ENCODE measurements around the gene CCDC106.

Gene CCDC106

DNA sequence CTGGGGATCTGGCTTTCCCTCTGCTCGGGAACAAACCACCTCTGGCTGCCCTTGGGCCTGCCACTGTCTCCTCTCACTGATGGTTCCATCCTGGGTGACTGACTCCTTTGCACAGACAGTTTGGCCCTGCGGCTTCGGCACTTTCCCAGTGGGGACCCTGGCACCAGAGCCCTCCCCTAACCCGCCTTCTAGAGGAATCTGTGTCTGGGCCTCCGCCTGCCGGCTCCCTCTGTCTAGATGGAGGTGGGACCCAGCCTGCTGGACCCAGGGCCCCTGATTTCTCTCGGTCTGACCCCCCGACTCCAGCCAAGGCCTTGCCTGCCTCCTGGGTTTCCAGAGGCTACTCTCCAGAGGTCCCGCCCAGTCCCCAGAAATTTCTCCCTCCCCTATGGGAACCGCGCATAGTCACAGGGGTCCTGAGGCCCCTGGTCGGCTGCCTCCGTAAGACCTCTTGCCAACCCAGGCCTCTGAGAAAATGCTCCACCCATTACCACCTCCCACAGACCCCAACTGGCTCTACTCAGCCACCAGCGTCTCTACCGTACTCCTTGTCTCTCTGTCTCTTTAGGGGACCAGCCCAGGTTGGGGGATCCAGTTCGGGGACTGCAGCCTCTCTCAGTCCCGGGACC, 2.7 kb downstream of the CCDC106 start:
- TF ChIP-seq, protein P1, sequence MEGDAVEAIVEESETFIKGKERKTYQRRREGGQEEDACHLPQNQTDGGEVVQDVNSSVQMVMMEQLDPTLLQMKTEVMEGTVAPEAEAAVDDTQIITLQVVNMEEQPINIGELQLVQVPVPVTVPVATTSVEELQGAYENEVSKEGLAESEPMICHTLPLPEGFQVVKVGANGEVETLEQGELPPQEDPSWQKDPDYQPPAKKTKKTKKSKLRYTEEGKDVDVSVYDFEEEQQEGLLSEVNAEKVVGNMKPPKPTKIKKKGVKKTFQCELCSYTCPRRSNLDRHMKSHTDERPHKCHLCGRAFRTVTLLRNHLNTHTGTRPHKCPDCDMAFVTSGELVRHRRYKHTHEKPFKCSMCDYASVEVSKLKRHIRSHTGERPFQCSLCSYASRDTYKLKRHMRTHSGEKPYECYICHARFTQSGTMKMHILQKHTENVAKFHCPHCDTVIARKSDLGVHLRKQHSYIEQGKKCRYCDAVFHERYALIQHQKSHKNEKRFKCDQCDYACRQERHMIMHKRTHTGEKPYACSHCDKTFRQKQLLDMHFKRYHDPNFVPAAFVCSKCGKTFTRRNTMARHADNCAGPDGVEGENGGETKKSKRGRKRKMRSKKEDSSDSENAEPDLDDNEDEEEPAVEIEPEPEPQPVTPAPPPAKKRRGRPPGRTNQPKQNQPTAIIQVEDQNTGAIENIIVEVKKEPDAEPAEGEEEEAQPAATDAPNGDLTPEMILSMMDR (conservative IDR thresholded peaks at IDR 0.05; ENCODE audit: low read depth), result no peak
- ChIA-PET CTCF (interaction anchor here (0.7 kb wide), 1 partner anchor 947 kb away, joined by 3 read pairs; no protein-coding TSS in a partner anchor), POLR2A (ENCODE audit: low non-redundant PET) (no interaction called here)
- no peak for DNase-seq (ENCODE audit: low spot score)
- peak overlapping the region; percentile 96 for H3K27ac ChIP-seq

DNA sequence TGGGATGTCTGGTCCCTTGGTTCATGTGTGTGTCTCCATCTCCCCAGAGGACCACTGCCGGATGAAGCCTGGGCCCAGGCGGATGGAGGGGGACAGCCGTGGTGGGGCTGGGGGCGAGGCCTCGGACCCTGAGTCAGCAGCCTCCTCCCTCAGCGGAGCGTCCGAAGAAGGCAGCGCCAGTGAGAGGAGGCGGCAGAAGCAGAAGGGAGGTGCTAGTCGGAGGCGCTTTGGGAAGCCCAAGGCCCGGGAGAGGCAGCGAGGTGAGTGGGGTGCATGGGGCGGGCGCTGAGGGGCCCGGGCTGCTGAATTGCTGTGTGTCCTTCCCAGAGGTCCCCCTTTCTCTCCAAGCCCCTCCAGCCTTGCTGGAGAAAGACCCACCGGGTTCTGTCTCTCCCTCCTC, 3.2 kb downstream of the CCDC106 start:
- ChIA-PET POLR2A (ENCODE audit: low non-redundant PET) (no interaction called here), CTCF (no interaction called here)
- TF ChIP-seq, protein P1 (conservative IDR thresholded peaks at IDR 0.05; ENCODE audit: low read depth), result no peak
- peak overlapping the region; percentile 96 for H3K27ac ChIP-seq
- DNase-seq (ENCODE audit: low spot score), result no peak

DNA sequence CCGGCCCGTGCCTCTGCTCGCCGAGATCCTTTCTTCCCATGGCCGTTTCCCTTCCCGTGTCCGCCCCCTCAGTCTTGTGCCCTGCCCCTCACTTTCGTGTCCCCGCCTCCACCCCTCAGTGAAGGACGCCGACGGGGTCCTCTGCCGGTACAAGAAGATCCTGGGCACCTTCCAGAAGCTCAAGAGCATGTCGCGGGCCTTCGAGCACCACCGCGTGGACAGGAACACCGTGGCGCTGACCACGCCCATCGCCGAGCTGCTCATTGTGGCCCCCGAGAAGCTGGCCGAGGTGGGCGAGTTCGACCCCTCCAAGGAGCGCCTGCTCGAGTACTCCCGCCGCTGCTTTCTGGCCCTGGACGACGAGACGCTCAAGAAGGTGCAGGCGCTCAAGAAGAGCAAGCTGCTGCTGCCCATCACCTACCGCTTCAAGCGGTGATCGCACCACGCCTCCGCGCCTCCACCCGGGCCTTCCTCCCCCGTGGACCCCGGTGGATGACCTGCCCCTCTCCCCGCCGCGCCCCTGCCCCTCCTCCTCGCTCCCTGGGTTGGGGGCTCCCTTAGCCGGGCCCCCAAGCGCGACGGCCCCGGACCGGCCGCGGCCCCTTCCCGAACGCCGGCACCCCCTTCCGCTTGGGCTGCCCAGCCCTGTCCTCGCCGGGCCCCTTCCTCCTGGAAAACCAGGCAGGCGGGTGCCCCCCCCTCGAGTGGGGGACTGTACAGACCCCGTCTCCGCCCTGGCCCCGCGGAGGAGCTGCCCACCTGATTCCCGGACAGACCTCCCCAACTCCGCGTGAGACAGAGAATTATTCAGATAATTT, 4.5 kb downstream of the CCDC106 start:
- CTCF ChIA-PET, result interaction anchor here (0.6 to 0.8 kb wide), 6 partner anchors 19 to 536 kb away, joined by 3 to 7 read pairs (median 4); no protein-coding TSS in a partner anchor
- DNase-seq (ENCODE audit: low spot score), result no peak
- TF ChIP-seq, protein P1 (conservative IDR thresholded peaks at IDR 0.05; ENCODE audit: low read depth), result no peak
- POLR2A ChIA-PET (ENCODE audit: low non-redundant PET), result interaction anchor here (0.6 kb wide), 1 partner anchor 1491 kb away, joined by 4 read pairs; no protein-coding TSS in a partner anchor
- H3K27ac ChIP-seq, result peak overlapping the region; percentile 98

DNA sequence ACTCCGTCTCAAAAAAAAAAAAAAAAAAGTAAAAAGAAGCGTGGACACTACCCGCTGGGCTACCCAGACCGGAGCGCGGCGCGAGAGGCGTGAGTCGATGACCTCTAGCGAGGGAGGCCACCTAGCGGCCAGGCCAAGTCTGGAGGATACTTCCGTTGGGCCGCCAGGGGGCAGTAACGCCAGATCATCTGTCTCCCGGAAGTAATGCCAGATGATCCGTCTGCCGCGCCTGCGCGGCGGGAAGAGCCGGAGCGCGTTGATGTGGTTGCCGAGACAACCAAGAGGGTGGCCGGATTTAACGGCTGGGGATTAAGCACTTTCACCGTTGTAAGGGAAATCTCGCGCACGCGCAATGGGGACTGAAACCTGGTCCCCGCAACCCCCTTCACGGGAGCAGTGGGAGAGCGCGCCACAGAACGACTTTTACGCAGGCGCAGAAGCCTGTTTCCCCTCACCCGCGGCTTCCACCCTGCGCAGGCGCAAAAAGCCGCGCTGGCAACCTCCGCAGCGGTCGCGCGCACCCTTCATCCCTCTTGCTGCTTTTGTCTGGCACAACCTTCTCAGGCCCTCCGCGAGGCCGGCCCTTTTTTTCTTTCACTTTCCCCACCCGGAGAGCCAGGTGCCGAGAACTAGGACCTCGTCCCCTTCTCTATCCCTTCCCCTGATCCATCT, 5.8 kb downstream of the CCDC106 start:
- TF ChIP-seq, protein P1 (conservative IDR thresholded peaks at IDR 0.05; ENCODE audit: low read depth), result peak; percentile 98
- POLR2A ChIA-PET (ENCODE audit: low non-redundant PET), result interaction anchor here (0.6 to 0.9 kb wide), 3 partner anchors 11 to 1489 kb away, joined by 3 to 4 read pairs (median 3); no protein-coding TSS in a partner anchor
- CTCF ChIA-PET, result interaction anchor here (0.6 to 0.8 kb wide), 6 partner anchors 14 to 155 kb away, joined by 3 to 7 read pairs (median 4); no protein-coding TSS in a partner anchor
- peak overlapping the region; percentile 98 for H3K27ac ChIP-seq
- DNase-seq (ENCODE audit: low spot score), result peak; percentile 94

DNA sequence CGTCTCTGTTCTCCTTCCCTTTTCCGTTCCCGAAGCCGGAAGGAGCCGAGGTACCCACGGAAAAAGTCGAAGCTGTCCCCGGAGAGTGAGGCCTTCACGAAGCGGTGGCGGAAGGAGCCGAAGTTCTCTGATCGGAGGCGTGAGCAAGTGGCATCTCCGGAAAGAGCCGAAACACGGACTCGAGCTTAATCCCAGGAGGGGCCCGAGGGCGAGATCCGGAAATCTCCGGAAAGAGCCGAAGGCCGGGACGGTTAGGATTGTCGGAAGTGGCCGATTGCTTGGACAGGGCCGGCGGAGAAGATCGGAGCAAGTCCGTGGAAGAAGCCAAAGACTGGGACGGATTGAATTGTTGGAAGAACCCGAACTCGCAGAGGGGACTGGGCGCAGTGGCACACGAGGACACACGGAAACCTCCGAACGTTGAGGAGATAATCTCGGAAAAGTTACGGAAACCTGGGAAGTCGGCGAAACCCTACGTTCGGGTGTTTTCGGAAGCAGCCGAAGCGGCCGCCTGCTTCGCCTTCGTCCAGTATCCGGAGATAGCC, 6.4 kb downstream of the CCDC106 start:
- H3K27ac ChIP-seq, result peak overlapping the region; percentile 98
- POLR2A ChIA-PET (ENCODE audit: low non-redundant PET), result interaction anchor here (0.9 kb wide), 2 partner anchors 11 to 17 kb away, joined by 3 read pairs; no protein-coding TSS in a partner anchor
- TF ChIP-seq, protein P1 (conservative IDR thresholded peaks at IDR 0.05; ENCODE audit: low read depth), result no peak
- DNase-seq (ENCODE audit: low spot score), result peak; percentile 95
- CTCF ChIA-PET, result interaction anchor here (0.6 to 0.7 kb wide), 3 partner anchors 14 to 36 kb away, joined by 3 to 5 read pairs (median 4); no protein-coding TSS in a partner anchor
